PC-3 (cell line): ENCODE results near the gene LMBR1.

ENCODE experiments used
- EZH2 ChIP-seq: fragments of 300-600 bp; sonication (generic); IDR thresholded peaks from one replicate; pipeline ENCODE4 v1.6.1; 2017; ENCODE audit warnings: antibody characterized with exemption, mild to moderate bottlenecking, low read length; ENCODE audit not compliant: unreplicated experiment
- EZH2phosphoT487 ChIP-seq: fragments of 300-600 bp; sonication (generic); IDR thresholded peaks from 2 replicates; pipeline ENCODE4 v1.6.1; 2018; ENCODE audit warnings: mild to moderate bottlenecking, antibody characterized with exemption, low read length, borderline replicate concordance
- TF ChIP-seq, protein P1 (sequence below): fragments of 300-600 bp; sonication (generic); conservative IDR thresholded peaks from 2 replicates; pipeline ENCODE4 v1.5.1; 2017; ENCODE audit warnings: antibody characterized with exemption, low read depth, mild to moderate bottlenecking, low read length

DNA sequence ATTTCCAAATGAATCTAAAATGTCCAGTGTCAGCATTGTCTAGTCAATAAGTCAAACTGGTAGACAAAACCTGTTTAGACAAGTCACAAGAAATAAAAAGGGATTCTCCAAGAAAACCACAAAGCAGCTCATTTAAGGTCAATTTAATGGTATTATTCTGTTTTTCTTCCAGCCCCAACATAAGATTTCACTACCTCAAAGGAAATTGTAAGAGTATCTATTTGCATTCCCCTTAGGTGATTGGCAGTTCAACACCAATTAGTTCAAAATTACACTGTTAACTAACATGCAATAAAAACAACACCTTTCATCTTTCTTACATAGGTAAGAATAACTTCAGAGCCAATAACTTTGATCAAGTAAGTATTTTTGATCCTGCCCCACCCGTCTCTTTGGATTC, 146.1 kb downstream of the LMBR1 start:
- TF ChIP-seq, protein P1, sequence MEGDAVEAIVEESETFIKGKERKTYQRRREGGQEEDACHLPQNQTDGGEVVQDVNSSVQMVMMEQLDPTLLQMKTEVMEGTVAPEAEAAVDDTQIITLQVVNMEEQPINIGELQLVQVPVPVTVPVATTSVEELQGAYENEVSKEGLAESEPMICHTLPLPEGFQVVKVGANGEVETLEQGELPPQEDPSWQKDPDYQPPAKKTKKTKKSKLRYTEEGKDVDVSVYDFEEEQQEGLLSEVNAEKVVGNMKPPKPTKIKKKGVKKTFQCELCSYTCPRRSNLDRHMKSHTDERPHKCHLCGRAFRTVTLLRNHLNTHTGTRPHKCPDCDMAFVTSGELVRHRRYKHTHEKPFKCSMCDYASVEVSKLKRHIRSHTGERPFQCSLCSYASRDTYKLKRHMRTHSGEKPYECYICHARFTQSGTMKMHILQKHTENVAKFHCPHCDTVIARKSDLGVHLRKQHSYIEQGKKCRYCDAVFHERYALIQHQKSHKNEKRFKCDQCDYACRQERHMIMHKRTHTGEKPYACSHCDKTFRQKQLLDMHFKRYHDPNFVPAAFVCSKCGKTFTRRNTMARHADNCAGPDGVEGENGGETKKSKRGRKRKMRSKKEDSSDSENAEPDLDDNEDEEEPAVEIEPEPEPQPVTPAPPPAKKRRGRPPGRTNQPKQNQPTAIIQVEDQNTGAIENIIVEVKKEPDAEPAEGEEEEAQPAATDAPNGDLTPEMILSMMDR, result no peak
- TF ChIP-seq EZH2 (no peak), EZH2phosphoT487 (no peak)
